LNCAP (cell line): ENCODE results near the gene TTC28.

Source experiments
- CTCF ChIP-seq: fragments of 450-650 bp; IDR thresholded peaks from 2 replicates; pipeline ENCODE4 v1.5.1; 2017; ENCODE audit warnings: mild to moderate bottlenecking

The TTC28 gene

GRCh38 chr22:28208036-28208435 is 471.6 kb downstream of the TTC28 start:
- TF ChIP-seq CTCF, result no peak

DNA sequence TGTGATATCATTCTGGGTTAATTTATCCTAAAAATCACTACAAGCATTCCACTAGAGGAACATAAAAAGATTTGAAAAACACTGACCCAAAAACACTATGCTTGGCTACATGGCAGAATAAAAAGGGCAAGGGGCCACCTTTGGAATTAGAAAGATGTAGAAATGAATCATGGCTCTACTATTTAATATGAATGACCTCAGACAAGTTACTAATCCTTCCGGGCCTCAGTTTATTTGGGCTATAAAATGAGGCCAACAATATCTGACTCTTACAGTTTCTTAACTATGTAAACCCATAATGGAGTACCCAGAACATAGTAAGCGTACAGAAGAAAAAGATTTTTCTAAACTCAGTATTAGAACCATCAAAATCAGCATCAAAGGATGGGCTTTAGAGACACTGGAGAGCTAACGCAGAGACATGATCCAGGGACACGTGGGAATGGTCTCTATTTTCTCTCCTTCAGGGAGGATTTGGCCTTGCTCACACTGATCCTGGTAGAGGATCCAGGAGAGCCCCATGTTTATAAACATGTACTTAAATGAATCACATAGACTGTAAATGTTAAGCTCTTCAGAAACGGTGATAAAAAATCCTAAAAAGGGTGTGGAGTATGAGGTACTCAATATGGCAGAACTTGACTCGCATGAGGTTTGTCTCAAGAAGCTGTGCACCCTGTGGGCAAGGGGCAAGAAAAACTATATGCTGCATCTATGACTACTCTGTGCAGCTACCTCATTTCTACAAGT is 472.2 kb downstream of the TTC28 start:
- no peak for TF ChIP-seq CTCF

DNA sequence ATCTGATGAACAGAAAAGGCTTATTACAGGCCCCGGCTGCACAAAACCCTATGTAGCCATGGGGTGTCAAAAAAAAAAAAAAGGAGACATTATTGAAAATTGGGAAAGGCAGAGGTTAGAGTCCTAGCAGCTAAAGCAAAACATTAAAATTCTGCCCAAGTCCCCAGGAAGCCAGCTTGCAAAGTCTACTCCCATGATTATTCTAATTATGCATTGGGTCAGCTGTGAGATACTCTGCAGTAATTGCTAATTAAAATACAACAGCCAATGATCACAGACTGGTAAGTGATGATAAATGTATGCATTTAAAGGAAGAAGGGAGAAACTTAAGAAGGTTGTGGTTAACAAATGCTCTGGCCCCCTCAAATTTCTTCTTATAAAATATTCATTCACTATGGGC is 473.7 kb downstream of the TTC28 start:
- TF ChIP-seq CTCF, result no peak

- no peak for TF ChIP-seq CTCF
Observed at GRCh38 chr22:28204382-28204781, 475.3 kb downstream of the TTC28 start.

GRCh38 chr22:28203286-28203685 is 476.4 kb downstream of the TTC28 start:
- no peak for TF ChIP-seq CTCF

DNA sequence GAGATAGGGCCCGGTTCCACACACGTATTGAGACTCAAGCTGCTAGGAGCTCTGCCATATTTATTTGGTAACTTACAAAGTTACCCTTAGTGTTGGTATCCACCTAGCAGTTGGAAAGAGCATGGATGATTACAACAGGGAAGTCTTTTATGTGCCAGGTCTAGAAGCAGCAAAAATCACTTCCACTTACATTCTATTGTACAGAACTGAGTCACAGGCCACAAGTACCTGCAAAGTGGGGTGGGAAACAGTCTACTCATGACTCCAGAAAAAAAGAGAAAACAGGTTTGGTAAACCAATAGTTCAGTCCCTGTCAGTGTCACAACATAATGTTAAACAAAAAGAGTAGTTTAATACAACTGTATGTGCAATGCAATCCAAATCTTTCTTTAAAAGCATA is 480.9 kb downstream of the TTC28 start:
- no peak for TF ChIP-seq CTCF

DNA sequence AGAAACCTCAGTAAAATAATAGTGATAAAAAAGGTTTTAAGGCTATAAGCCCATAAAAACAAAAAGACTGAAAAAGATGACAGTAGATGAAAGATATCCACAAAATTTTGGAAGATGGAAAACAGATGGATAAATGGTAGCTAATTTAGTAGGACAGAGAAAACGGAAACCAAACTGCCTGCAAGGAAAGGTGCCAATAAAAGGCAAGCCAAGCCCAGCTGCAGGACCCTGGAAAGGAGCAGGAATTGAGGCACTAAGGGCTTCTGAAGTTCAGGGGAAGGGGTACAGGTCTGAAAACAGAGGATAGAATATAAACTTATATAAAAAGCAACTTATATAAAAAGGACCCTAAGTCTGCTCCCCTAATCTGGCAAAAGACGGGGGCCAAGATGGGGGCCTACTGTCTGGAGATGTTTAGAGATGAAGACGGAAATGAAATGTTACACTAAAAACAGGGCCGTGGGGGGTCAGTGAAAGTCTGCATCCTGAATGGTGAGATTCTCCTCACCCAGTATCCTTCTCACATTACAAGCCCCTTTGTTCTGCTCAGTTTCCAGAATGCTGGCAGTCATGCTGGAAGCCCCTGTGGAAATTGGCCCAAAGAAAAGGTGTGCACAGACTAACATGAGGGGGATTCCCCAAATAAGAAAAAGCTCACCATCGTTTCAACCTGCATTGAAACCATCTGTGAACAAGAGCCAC is 491.3 kb downstream of the TTC28 start:
- TF ChIP-seq CTCF, result no peak
